Astrocyte of the cerebellum (primary cell): Measurements from ENCODE around the gene ZMIZ1.

ENCODE experiments used
- DNase-seq: peaks from one replicate; pipeline ENCODE4 v3.0.0-alpha.2; 2011; ENCODE audit warnings: low read depth
- H3K4me3 ChIP-seq: 2 replicates; pipeline ENCODE4 v1.5.1; 2011; ENCODE audit warnings: mild to moderate bottlenecking, low read depth, low read length, moderate library complexity
- CTCF ChIP-seq: IDR thresholded peaks from 2 replicates; pipeline ENCODE4 v1.5.1; 2012; ENCODE audit warnings: low read length, low read depth, moderate library complexity, mild to moderate bottlenecking; ENCODE audit errors: missing control alignments
- in situ Hi-C: cut with HindIII; loops from 2 replicates; pipeline ENCODE4 v1.10.0; 2017; ENCODE audit warnings: low sequenced_read_pairs

Gene ZMIZ1

GRCh38 chr10:79303631-79304478 is 235.1 kb downstream of the ZMIZ1 start:
- H3K4me3 ChIP-seq: no peak overlapping the region
- in situ Hi-C loops: no loop called here
- no peak for TF ChIP-seq CTCF
- DNase-seq: no peak

- H3K4me3 ChIP-seq: no peak overlapping the region
- DNase-seq: no peak
- in situ Hi-C loops: no loop called here
- no peak for TF ChIP-seq CTCF
Observed at GRCh38 chr10:79304479-79305087, 235.8 kb downstream of the ZMIZ1 start.

GRCh38 chr10:79305515-79305914 is 236.7 kb downstream of the ZMIZ1 start:
- no peak for DNase-seq
- TF ChIP-seq CTCF: no peak
- in situ Hi-C loops: no loop called here
- no peak overlapping the region for H3K4me3 ChIP-seq

- no peak for DNase-seq
- peak; percentile 2 for TF ChIP-seq CTCF
- in situ Hi-C loops: no loop called here
- H3K4me3 ChIP-seq: no peak overlapping the region
Observed at GRCh38 chr10:79305988-79306387, 237.2 kb downstream of the ZMIZ1 start.

- H3K4me3 ChIP-seq: no peak overlapping the region
- DNase-seq: no peak
- in situ Hi-C loops: no loop called here
- no peak for TF ChIP-seq CTCF
Observed at GRCh38 chr10:79306644-79307220, 238.0 kb downstream of the ZMIZ1 start.

- no peak for DNase-seq
- in situ Hi-C loops: no loop called here
- no peak for TF ChIP-seq CTCF
- H3K4me3 ChIP-seq: no peak overlapping the region
Observed at GRCh38 chr10:79308016-79308415, 239.2 kb downstream of the ZMIZ1 start.
